Endothelial cell of umbilical vein (primary cell): ENCODE measurements around the gene HOXD3. TPM values are rescaled to one million over a fixed set of nuclear protein-coding genes. Genes with fewer than 3 reads are reported as not detected.

Experiments
- BruUV-seq: library from RNA; stranded (reverse); fragments of 400-500 nt; replicated peaks from 2 replicates; lab custom pipeline; 2021; lab: Mats Ljungman, UMichigan
- CTCF ChIA-PET: fragments of 300-600, 350-600 bp; sonication (Branson Sonifier 250); formaldehyde crosslinking; loops from one replicate; lab custom pipeline; 2021; ENCODE audit warnings: antibody characterized with exemption, inconsistent platforms; lab: Charles Lee
- POLR2A ChIA-PET: fragments of 300-600, 350-600 bp; sonication (Branson Sonifier 250); formaldehyde crosslinking; loops from one replicate; lab custom pipeline; 2021; ENCODE audit warnings: antibody characterized with exemption, inconsistent platforms; lab: Charles Lee
- DNase-seq: peaks from one replicate; pipeline ENCODE4 v3.0.0-alpha.2; 2011; ENCODE audit warnings: low read depth, low spot score
- FAIRE-seq: peaks from 2 replicates; lab custom pipeline; 2011; peaks lifted over from hg19 to GRCh38; lab: Jason Lieb, UNC
- H2AFZ ChIP-seq: 2 replicates; pipeline ENCODE4 v1.6.0; 2012; ENCODE audit warnings: low read depth, low read length, control low read depth, inconsistent platforms
- H3K27ac ChIP-seq: 2 replicates; pipeline ENCODE4 v1.5.1; 2011; ENCODE audit warnings: low read depth, mild to moderate bottlenecking, control low read depth, low read length, moderate library complexity; ENCODE audit not compliant: insufficient read depth
- H3K27me3 ChIP-seq, 2 experiments: 2 replicates each; pipeline versions ENCODE4 v1.6.0 to v1.6.1; 2011; ENCODE audit warnings: low read length in 2 of 2, mixed read lengths in 1 of 2; ENCODE audit not compliant: control insufficient read depth in 2 of 2, insufficient read depth in 2 of 2
- H3K36me3 ChIP-seq, 2 experiments: 2 replicates in 1 of 2; 3 replicates in 1 of 2; pipeline ENCODE4 v1.5.1; 2011; ENCODE audit warnings: low read length in 2 of 2, mild to moderate bottlenecking in 1 of 2, moderate library complexity in 1 of 2; ENCODE audit not compliant: control insufficient read depth in 2 of 2, insufficient read depth in 2 of 2; ENCODE audit errors: extremely low read depth in 1 of 2
- H3K4me1 ChIP-seq: 3 replicates; pipeline ENCODE4 v1.5.1; 2011; ENCODE audit warnings: mild to moderate bottlenecking, low read length; ENCODE audit not compliant: control insufficient read depth, insufficient read depth; ENCODE audit errors: extremely low read depth
- H3K4me2 ChIP-seq: 2 replicates; pipeline ENCODE4 v1.6.1; 2011; ENCODE audit warnings: low read length, control low read depth, mixed read lengths; ENCODE audit not compliant: insufficient read depth
- H3K4me3 ChIP-seq, 3 experiments: fragments of 200-600 bp in 1 of 3; sonication (generic), shearing (Covaris generic) in 1 of 3; replicated peaks in 1 of 3; 2 replicates each; pipeline ENCODE4 v1.5.1; 2011 to 2016; ENCODE audit warnings: control low read depth in 3 of 3, low read length in 3 of 3, mild to moderate bottlenecking in 2 of 3, inconsistent platforms in 1 of 3, low read depth in 1 of 3, moderate library complexity in 1 of 3; ENCODE audit not compliant: insufficient read depth in 1 of 3
- H3K79me2 ChIP-seq: 2 replicates; pipeline ENCODE4 v1.6.0; 2012; ENCODE audit warnings: low read length, inconsistent platforms; ENCODE audit not compliant: control insufficient read depth, insufficient read depth
- H3K9ac ChIP-seq: replicated peaks from 2 replicates; pipeline ENCODE3; 2011; ENCODE audit warnings: low read length, control low read depth; ENCODE audit not compliant: insufficient read depth; ENCODE audit errors: extremely low read depth
- H3K9me1 ChIP-seq: replicated peaks from 3 replicates; pipeline ENCODE4 v1.6.0; 2011; ENCODE audit warnings: mild to moderate bottlenecking, low read length; ENCODE audit not compliant: control insufficient read depth, insufficient read depth; ENCODE audit errors: extremely low read depth
- H3K9me3 ChIP-seq: replicated peaks from 2 replicates; pipeline ENCODE4 v1.5.1; 2012; ENCODE audit warnings: low read length, inconsistent platforms; ENCODE audit not compliant: control insufficient read depth, insufficient read depth
- H4K20me1 ChIP-seq: replicated peaks from 2 replicates; pipeline ENCODE3; 2011; ENCODE audit warnings: mild to moderate bottlenecking, low read length; ENCODE audit not compliant: control insufficient read depth, insufficient read depth; ENCODE audit errors: extremely low read depth
- EZH2 ChIP-seq: IDR thresholded peaks from 2 replicates; pipeline ENCODE4 v1.6.1; 2012; ENCODE audit warnings: borderline replicate concordance, low read depth, mild to moderate bottlenecking, moderate library complexity, low read length, inconsistent platforms; ENCODE audit not compliant: severe bottlenecking
- FOS ChIP-seq: IDR thresholded peaks from 2 replicates; pipeline ENCODE4 v1.6.1; 2011; ENCODE audit warnings: mild to moderate bottlenecking, low read length, moderate library complexity, borderline replicate concordance; ENCODE audit not compliant: insufficient read depth
- GATA2 ChIP-seq: IDR thresholded peaks from 2 replicates; pipeline ENCODE4 v1.7.0; 2011; ENCODE audit warnings: low read depth, mild to moderate bottlenecking, moderate library complexity, mixed read lengths, low read length; ENCODE audit not compliant: insufficient read length, insufficient read depth
- JUN ChIP-seq: IDR thresholded peaks from 2 replicates; pipeline ENCODE4 v1.6.1; 2011; ENCODE audit warnings: borderline replicate concordance, low read depth; ENCODE audit not compliant: insufficient read length, insufficient read depth
- MYC ChIP-seq: IDR thresholded peaks from one replicate; pipeline ENCODE4 v1.6.1; 2011; ENCODE audit warnings: mild to moderate bottlenecking, low read depth, low read length
- POLR2A ChIP-seq: IDR thresholded peaks from 2 replicates; pipeline ENCODE4 v1.6.1; 2012; ENCODE audit warnings: low read depth, mild to moderate bottlenecking, control low read depth, low read length
- POLR2AphosphoS5 ChIP-seq: IDR thresholded peaks from 2 replicates; pipeline ENCODE4 v1.6.1; 2012; ENCODE audit warnings: low read depth, mild to moderate bottlenecking, control low read depth, low read length, moderate library complexity; ENCODE audit not compliant: insufficient read depth
- dilution Hi-C: fragments of 300-500 bp; cut with MboI; formaldehyde crosslinking; loops from one replicate; pipeline ENCODE4 v1.15.0; 2019; ENCODE audit warnings: low sequenced_read_pairs; ENCODE audit not compliant: extremely low pct_ligation_motif_present
- intact Hi-C: fragments of 100-400 bp; cut with micrococcal nuclease; formaldehyde crosslinking; loops from one replicate; pipeline ENCODE4 v1.10.0; 2022
- polyA plus RNA-seq, 4 experiments: library from polyadenylated mRNA; depleted of rRNA in 3 of 4; stranded (reverse) in 3 of 4; unstranded in 1 of 4; fragments of >200 nt; gene quantifications; 2 replicates each; pipeline versions ENCODE4 v1.2.1 to v1.2.3, GENCODE V29; 2011 to 2012; ENCODE audit warnings: missing spikeins in 1 of 4
- total RNA-seq: library from RNA; stranded (reverse); gene quantifications from 2 replicates; pipeline ENCODE4 v1.2.3, GENCODE V29; 2021
- TF ChIP-seq, protein P1 (sequence below): IDR thresholded peaks from 2 replicates; pipeline ENCODE4 v1.6.1; 2011; ENCODE audit not compliant: insufficient read depth, insufficient read length
- TF ChIP-seq, protein P2 (sequence below), 2 donors: IDR thresholded peaks; 1 replicate in 1 of 2; 2 replicates in 1 of 2; pipeline ENCODE4 v1.5.1; 2011; ENCODE audit warnings: low read length in 2 of 2, mild to moderate bottlenecking in 2 of 2, moderate library complexity in 2 of 2, control low read depth in 1 of 2, inconsistent platforms in 1 of 2, low read depth in 1 of 2; ENCODE audit not compliant: insufficient read depth in 1 of 2; ENCODE audit errors: extremely low read depth in 1 of 2

The HOXD3 gene
- total and polyA plus RNA-seq, 2 donors (not counting 3 experiments of a cell fraction or from before 2014, with no cell fraction given): 2.9 to 20.9 TPM

DNA sequence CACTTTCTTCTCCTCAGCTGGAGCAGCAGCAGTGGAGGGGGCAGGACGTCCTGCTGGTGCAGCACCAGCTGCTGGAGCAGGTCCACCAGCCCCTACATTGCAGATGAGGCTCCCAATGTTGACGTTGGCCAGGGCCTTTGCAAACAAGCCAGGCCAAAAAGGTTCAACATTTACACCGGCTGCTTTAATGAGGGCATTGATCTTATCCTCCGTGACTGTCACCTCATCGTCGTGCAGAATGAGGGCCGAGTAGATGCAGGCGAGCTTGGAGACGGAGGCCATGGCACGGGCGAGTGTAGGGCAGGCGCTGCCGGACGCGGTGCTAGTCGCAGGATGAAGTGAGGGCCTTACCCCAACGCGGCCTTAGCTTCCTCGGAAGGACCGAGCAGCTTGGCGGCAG, 43.9 kb downstream of the HOXD3 start:
- dilution Hi-C loops: no loop called here

More for the DNA sequence above, 43.9 kb downstream of the HOXD3 start:
- no peak for DNase-seq
- no peak for FAIRE-seq
- Histone ChIP-seq H3K9me1 (no peaks in the 10 kb centered on the region), H3K36me3 (no peaks in the 10 kb centered on the region), H4K20me1 (no peaks in the 10 kb centered on the region), H3K27ac (no peak overlapping the region), H3K9me3 (no peaks in the 10 kb centered on the region), H3K27me3 (no peaks in the 10 kb centered on the region), H3K4me2 (no peak overlapping the region), H3K4me3 (no peak overlapping the region), H3K9ac (no peak overlapping the region), H3K4me1 (no peaks in the 10 kb centered on the region), H3K79me2 (no peaks in the 10 kb centered on the region), H2AFZ (no peak overlapping the region)
- ChIA-PET POLR2A (no interaction called here), CTCF (interaction anchor here (1.2 to 1.5 kb wide), 2 partner anchors 11 to 254 kb away, joined by 3 to 6 read pairs; no protein-coding TSS in a partner anchor)
- TF ChIP-seq, protein P1, sequence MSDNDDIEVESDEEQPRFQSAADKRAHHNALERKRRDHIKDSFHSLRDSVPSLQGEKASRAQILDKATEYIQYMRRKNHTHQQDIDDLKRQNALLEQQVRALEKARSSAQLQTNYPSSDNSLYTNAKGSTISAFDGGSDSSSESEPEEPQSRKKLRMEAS: no peak
- TF ChIP-seq JUN (no peak), POLR2A (no peak), POLR2AphosphoS5 (no peak), MYC (no peak), GATA2 (no peak), EZH2 (no peak), FOS (no peak)
- TF ChIP-seq, protein P2, sequence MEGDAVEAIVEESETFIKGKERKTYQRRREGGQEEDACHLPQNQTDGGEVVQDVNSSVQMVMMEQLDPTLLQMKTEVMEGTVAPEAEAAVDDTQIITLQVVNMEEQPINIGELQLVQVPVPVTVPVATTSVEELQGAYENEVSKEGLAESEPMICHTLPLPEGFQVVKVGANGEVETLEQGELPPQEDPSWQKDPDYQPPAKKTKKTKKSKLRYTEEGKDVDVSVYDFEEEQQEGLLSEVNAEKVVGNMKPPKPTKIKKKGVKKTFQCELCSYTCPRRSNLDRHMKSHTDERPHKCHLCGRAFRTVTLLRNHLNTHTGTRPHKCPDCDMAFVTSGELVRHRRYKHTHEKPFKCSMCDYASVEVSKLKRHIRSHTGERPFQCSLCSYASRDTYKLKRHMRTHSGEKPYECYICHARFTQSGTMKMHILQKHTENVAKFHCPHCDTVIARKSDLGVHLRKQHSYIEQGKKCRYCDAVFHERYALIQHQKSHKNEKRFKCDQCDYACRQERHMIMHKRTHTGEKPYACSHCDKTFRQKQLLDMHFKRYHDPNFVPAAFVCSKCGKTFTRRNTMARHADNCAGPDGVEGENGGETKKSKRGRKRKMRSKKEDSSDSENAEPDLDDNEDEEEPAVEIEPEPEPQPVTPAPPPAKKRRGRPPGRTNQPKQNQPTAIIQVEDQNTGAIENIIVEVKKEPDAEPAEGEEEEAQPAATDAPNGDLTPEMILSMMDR (IDR thresholded peaks at IDR 0.05; ENCODE audit: extremely low read depth in 1 of 2, insufficient read depth in 1 of 2, low read depth in 1 of 2, low read length in 2 of 2): no peak
- BruUV-seq: no TSS peak
- intact Hi-C loops: no loop called here
